Tibial nerve (tissue), 4 donors: ENCODE data around the gene TGFBI.

ENCODE experiments used
- CTCF ChIP-seq, 5 experiments: fragments of 200-600 bp in 3 of 5; fragments of 450-650 bp in 2 of 5; sonication (generic) in 3 of 5; IDR thresholded peaks; one replicate each; pipeline ENCODE4 v1.5.1; 2016 to 2019; ENCODE audit warnings: antibody characterized with exemption in 5 of 5, mild to moderate bottlenecking in 3 of 5, moderate library complexity in 2 of 5
- EP300 ChIP-seq, 2 donors: sonication (generic); formaldehyde crosslinking; IDR thresholded peaks; one replicate each; pipeline ENCODE4 v1.6.1; 2017; ENCODE audit warnings: antibody characterized with exemption in 2 of 2, mild to moderate bottlenecking in 1 of 2
- POLR2A ChIP-seq, 2 donors: fragments of 450-650 bp; IDR thresholded peaks; one replicate each; pipeline ENCODE4 v1.6.1; 2017; ENCODE audit warnings: antibody characterized with exemption in 2 of 2, mild to moderate bottlenecking in 2 of 2, moderate library complexity in 2 of 2

- TF ChIP-seq CTCF (IDR thresholded peaks at IDR 0.05) (no peak), POLR2A (IDR thresholded peaks at IDR 0.05) (no peak), EP300 (IDR thresholded peaks at IDR 0.05) (no peak)
Measured at GRCh38 chr5:136087961-136088871, 59.4 kb downstream of the TGFBI start.
